Measurements from ENCODE around the gene CLTRN.
"Not testable (repeated sequence)": the region's sequence is repeated elsewhere in the genome, so short reads cannot be mapped to it uniquely, and the experiment has no call there.

CLTRN gene

GRCh38 chrX:15647510-15647909, 17.1 kb downstream of the CLTRN start:
- DNase-seq (ENCODE audit: low read depth in 2 of 2): not testable (repeated sequence)

GRCh38 chrX:15646543-15646942, 18.1 kb downstream of the CLTRN start:
- no peak for DNase-seq (ENCODE audit: low read depth in 2 of 2)

- no peak for DNase-seq (ENCODE audit: low read depth in 2 of 2)
Observed at GRCh38 chrX:15646031-15646430, 18.6 kb downstream of the CLTRN start.

- DNase-seq (ENCODE audit: low read depth in 2 of 2): no peak
Observed at GRCh38 chrX:15645266-15645665, 19.3 kb downstream of the CLTRN start.

- DNase-seq (ENCODE audit: low read depth in 2 of 2): no peak
Observed at GRCh38 chrX:15644560-15644872, 20.1 kb downstream of the CLTRN start.

- DNase-seq (ENCODE audit: low read depth in 2 of 2): no peak
Observed at GRCh38 chrX:15643786-15644559, 20.6 kb downstream of the CLTRN start.

- DNase-seq (ENCODE audit: low read depth in 2 of 2): no peak
Observed at GRCh38 chrX:15631637-15632036, 33.0 kb downstream of the CLTRN start.

GRCh38 chrX:15623054-15623453, 41.6 kb downstream of the CLTRN start:
- DNase-seq (ENCODE audit: low read depth in 2 of 2): no peak

GRCh38 chrX:15619053-15619755, 45.4 kb downstream of the CLTRN start:
- no peak for DNase-seq (ENCODE audit: low read depth in 2 of 2)

GRCh38 chrX:15617111-15617510, 47.5 kb downstream of the CLTRN start:
- DNase-seq (ENCODE audit: low read depth in 2 of 2): no peak

GRCh38 chrX:15616531-15616930, 48.1 kb downstream of the CLTRN start:
- no peak for DNase-seq (ENCODE audit: low read depth in 2 of 2)

- no peak for DNase-seq (ENCODE audit: low read depth in 2 of 2)
Observed at GRCh38 chrX:15607067-15607466, 57.5 kb downstream of the CLTRN start.

GRCh38 chrX:15606136-15606535, 58.5 kb downstream of the CLTRN start:
- no peak for DNase-seq (ENCODE audit: low read depth in 2 of 2)

- no peak for DNase-seq (ENCODE audit: low read depth in 2 of 2)
Observed at GRCh38 chrX:15605226-15605625, 59.4 kb downstream of the CLTRN start.

GRCh38 chrX:15602761-15603160, 61.8 kb downstream of the CLTRN start:
- DNase-seq (ENCODE audit: low read depth in 2 of 2): no peak

GRCh38 chrX:15601932-15602331, 62.7 kb downstream of the CLTRN start:
- no peak for DNase-seq (ENCODE audit: low read depth in 2 of 2)

GRCh38 chrX:15600745-15601144, 63.9 kb downstream of the CLTRN start, which contains the start of gene ACE2:
TSS of gene ACE2 (minus strand) at chrX:15600960. CDS start at chrX:15600911, 49 bp downstream.
- DNase-seq (ENCODE audit: low read depth in 2 of 2): no peak

- DNase-seq (ENCODE audit: low read depth in 2 of 2): no peak
Observed at GRCh38 chrX:15600049-15600448, 64.6 kb downstream of the CLTRN start.

GRCh38 chrX:15599461-15599860, 65.1 kb downstream of the CLTRN start:
- no peak for DNase-seq (ENCODE audit: low read depth in 2 of 2)

- DNase-seq (ENCODE audit: low read depth in 2 of 2): no peak
Observed at GRCh38 chrX:15598026-15598425, 66.6 kb downstream of the CLTRN start.

- DNase-seq (ENCODE audit: low read depth in 2 of 2): no peak
Observed at GRCh38 chrX:15594371-15594770, 70.2 kb downstream of the CLTRN start.

- no peak for DNase-seq (ENCODE audit: low read depth in 2 of 2)
Observed at GRCh38 chrX:15579778-15580747, 84.5 kb downstream of the CLTRN start.

Measured in fibroblast of skin of left biceps (primary cell).